ENCODE results near the gene ARHGAP15. TPM values are rescaled to one million over a fixed set of nuclear protein-coding genes. Genes with fewer than 3 reads are reported as not detected.

The ARHGAP15 gene
- total and polyA plus RNA-seq, 2 donors from 2014 or later: 5.7 to 23.1 TPM

DNA sequence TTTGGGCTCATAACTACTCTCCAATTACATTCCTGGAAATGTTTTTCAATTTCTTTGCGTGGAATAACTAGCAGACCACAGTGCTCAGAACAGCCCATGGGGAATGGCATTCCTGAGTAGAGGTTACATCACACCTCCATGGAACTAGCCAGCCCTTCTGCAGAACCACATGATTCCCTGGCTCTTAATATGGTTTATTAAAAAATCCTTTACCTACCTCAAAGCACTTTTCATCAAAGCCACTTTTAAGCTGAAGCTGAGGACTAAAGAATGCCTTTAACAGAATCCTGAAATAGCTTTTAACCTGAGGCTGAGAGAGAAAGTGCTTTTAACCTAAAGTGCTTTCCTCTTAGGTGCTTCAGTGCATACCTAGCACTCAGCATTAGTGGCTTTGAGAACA lies 376.3 kb downstream of the ARHGAP15 start:
- Histone ChIP-seq H3K4me1 (ENCODE audit: control insufficient read depth in 2 of 3, insufficient read depth in 2 of 3, low read depth in 1 of 3, low read length in 3 of 3) (no peaks in the 10 kb centered on the region), H3K9me3 (ENCODE audit: control insufficient read depth in 2 of 3, insufficient read depth in 1 of 3, low read length in 3 of 3) (no peaks in the 10 kb centered on the region), H3K4me3 (ENCODE audit: low read length in 3 of 3) (no peak overlapping the region), H3K27ac (ENCODE audit: low read depth in 2 of 2, low read length in 2 of 2) (no peak overlapping the region), H3K9ac (ENCODE audit: low read length in 3 of 3) (no peak overlapping the region), H3K36me3 (ENCODE audit: control insufficient read depth in 2 of 3, insufficient read depth in 3 of 3, low read length in 3 of 3) (no peaks in the 10 kb centered on the region), H3K27me3 (ENCODE audit: control insufficient read depth, insufficient read depth, low read length) (no peaks in the 10 kb centered on the region)
- intact Hi-C loops (cut with DNase I): no loop called here
- TF ChIP-seq, protein P1, sequence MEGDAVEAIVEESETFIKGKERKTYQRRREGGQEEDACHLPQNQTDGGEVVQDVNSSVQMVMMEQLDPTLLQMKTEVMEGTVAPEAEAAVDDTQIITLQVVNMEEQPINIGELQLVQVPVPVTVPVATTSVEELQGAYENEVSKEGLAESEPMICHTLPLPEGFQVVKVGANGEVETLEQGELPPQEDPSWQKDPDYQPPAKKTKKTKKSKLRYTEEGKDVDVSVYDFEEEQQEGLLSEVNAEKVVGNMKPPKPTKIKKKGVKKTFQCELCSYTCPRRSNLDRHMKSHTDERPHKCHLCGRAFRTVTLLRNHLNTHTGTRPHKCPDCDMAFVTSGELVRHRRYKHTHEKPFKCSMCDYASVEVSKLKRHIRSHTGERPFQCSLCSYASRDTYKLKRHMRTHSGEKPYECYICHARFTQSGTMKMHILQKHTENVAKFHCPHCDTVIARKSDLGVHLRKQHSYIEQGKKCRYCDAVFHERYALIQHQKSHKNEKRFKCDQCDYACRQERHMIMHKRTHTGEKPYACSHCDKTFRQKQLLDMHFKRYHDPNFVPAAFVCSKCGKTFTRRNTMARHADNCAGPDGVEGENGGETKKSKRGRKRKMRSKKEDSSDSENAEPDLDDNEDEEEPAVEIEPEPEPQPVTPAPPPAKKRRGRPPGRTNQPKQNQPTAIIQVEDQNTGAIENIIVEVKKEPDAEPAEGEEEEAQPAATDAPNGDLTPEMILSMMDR (IDR thresholded peaks at IDR 0.05; ENCODE audit: borderline replicate concordance, extremely low read depth, insufficient read depth): no peak
- FAIRE-seq: no peak
- DNase-seq: no peak

DNA sequence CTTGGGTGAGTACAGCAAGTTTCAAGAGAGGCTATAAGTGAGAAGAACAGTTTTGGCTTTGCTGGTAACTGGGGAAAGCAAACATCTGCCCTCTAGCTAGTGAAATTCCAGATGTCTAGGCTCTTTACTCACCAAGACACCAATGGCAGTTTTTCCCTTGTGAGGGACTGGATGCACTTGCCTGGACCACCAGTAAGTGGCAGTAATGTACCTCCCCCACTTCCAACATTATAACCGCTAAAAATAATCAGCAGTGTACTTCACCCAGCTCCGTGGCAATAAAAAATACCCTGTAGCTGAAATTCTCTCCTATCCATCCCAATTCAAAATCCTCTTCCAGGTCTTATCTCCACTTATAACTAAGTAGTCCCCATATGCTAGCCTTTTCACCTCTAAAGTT lies 383.9 kb downstream of the ARHGAP15 start:
- DNase-seq: peak in 4 of 5 donors; percentile 61 to 85 (median 69)
- no peak overlapping the region for H3K9ac ChIP-seq (ENCODE audit: low read length in 3 of 3)
- no peak for FAIRE-seq
- H3K4me3 ChIP-seq (ENCODE audit: low read length in 3 of 3): no peak overlapping the region
- no peaks in the 10 kb centered on the region for H3K27me3 ChIP-seq (ENCODE audit: control insufficient read depth, insufficient read depth, low read length)
- H3K9me3 ChIP-seq (ENCODE audit: control insufficient read depth in 2 of 3, insufficient read depth in 1 of 3, low read length in 3 of 3): no peaks in the 10 kb centered on the region
- no peak overlapping the region for H3K27ac ChIP-seq (ENCODE audit: low read depth in 2 of 2, low read length in 2 of 2)
- no peaks in the 10 kb centered on the region for H3K36me3 ChIP-seq (ENCODE audit: control insufficient read depth in 2 of 3, insufficient read depth in 3 of 3, low read length in 3 of 3)
- intact Hi-C loops (cut with DNase I): no loop called here
- H3K4me1 ChIP-seq (ENCODE audit: control insufficient read depth in 2 of 3, insufficient read depth in 2 of 3, low read depth in 1 of 3, low read length in 3 of 3): no peaks in the 10 kb centered on the region
- TF ChIP-seq, protein P1 (IDR thresholded peaks at IDR 0.05; ENCODE audit: borderline replicate concordance, extremely low read depth, insufficient read depth): peak; percentile 47

DNA sequence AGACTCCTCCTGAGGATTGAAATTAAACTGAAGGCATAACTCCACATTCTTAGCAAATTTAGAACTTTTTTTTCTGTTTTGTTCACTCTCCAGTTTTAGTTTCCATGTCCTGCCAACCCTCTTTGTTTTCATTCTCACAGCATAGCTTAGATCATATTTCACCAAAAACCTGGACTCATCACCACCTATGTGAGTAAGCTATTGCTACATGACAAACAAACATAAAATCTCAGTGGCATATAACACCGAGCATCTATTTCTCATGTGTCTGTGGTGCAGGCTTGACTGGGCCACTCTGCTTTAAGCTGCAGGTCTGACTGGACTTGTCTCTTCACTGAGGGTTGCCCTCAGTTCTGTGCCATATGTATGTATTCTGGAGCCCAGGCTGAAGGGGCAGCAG lies 385.2 kb downstream of the ARHGAP15 start:
- H3K4me3 ChIP-seq (ENCODE audit: low read length in 3 of 3): no peak overlapping the region
- no peaks in the 10 kb centered on the region for H3K27me3 ChIP-seq (ENCODE audit: control insufficient read depth, insufficient read depth, low read length)
- intact Hi-C loops (cut with DNase I): no loop called here
- no peak overlapping the region for H3K9ac ChIP-seq (ENCODE audit: low read length in 3 of 3)
- no peaks in the 10 kb centered on the region for H3K36me3 ChIP-seq (ENCODE audit: control insufficient read depth in 2 of 3, insufficient read depth in 3 of 3, low read length in 3 of 3)
- H3K4me1 ChIP-seq (ENCODE audit: control insufficient read depth in 2 of 3, insufficient read depth in 2 of 3, low read depth in 1 of 3, low read length in 3 of 3): no peaks in the 10 kb centered on the region
- FAIRE-seq (no peak), DNase-seq (no peak)
- no peaks in the 10 kb centered on the region for H3K9me3 ChIP-seq (ENCODE audit: control insufficient read depth in 2 of 3, insufficient read depth in 1 of 3, low read length in 3 of 3)
- TF ChIP-seq, protein P1 (IDR thresholded peaks at IDR 0.05; ENCODE audit: borderline replicate concordance, extremely low read depth, insufficient read depth): no peak
- H3K27ac ChIP-seq (ENCODE audit: low read depth in 2 of 2, low read length in 2 of 2): no peak overlapping the region

GRCh38 chr2:143515318-143515717 lies 386.1 kb downstream of the ARHGAP15 start:
- no peaks in the 10 kb centered on the region for H3K27me3 ChIP-seq (ENCODE audit: control insufficient read depth, insufficient read depth, low read length)
- H3K4me1 ChIP-seq (ENCODE audit: control insufficient read depth in 2 of 3, insufficient read depth in 2 of 3, low read depth in 1 of 3, low read length in 3 of 3): no peaks in the 10 kb centered on the region
- no peak overlapping the region for H3K27ac ChIP-seq (ENCODE audit: low read depth in 2 of 2, low read length in 2 of 2)
- DNase-seq (no peak), FAIRE-seq (no peak)
- intact Hi-C loops (cut with DNase I): no loop called here
- no peaks in the 10 kb centered on the region for H3K36me3 ChIP-seq (ENCODE audit: control insufficient read depth in 2 of 3, insufficient read depth in 3 of 3, low read length in 3 of 3)
- no peak overlapping the region for H3K9ac ChIP-seq (ENCODE audit: low read length in 3 of 3)
- no peak overlapping the region for H3K4me3 ChIP-seq (ENCODE audit: low read length in 3 of 3)
- no peaks in the 10 kb centered on the region for H3K9me3 ChIP-seq (ENCODE audit: control insufficient read depth in 2 of 3, insufficient read depth in 1 of 3, low read length in 3 of 3)
- TF ChIP-seq, protein P1 (IDR thresholded peaks at IDR 0.05; ENCODE audit: borderline replicate concordance, extremely low read depth, insufficient read depth): no peak

All from kidney (tissue), 14 donors.